ENCODE results near the gene NFYB. TPM values are rescaled to one million over a fixed set of nuclear protein-coding genes. Genes with fewer than 3 reads are reported as not detected.

The NFYB gene
- total and polyA plus RNA-seq, 9 of the 15 experiments (the other 6 are each of a cell fraction or from before 2014, with no cell fraction given), result 14.5 to 51.5 (median 32.3) TPM

GRCh38 chr12:104137902-104138796 is at the start of gene NFYB (continued):
- TF ChIP-seq, protein P1, sequence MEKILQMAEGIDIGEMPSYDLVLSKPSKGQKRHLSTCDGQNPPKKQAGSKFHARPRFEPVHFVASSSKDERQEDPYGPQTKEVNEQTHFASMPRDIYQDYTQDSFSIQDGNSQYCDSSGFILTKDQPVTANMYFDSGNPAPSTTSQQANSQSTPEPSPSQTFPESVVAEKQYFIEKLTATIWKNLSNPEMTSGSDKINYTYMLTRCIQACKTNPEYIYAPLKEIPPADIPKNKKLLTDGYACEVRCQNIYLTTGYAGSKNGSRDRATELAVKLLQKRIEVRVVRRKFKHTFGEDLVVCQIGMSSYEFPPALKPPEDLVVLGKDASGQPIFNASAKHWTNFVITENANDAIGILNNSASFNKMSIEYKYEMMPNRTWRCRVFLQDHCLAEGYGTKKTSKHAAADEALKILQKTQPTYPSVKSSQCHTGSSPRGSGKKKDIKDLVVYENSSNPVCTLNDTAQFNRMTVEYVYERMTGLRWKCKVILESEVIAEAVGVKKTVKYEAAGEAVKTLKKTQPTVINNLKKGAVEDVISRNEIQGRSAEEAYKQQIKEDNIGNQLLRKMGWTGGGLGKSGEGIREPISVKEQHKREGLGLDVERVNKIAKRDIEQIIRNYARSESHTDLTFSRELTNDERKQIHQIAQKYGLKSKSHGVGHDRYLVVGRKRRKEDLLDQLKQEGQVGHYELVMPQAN (IDR thresholded peaks at IDR 0.05; ENCODE audit: borderline replicate concordance), result no peak
- TF ChIP-seq BCLAF1 (IDR thresholded peaks at IDR 0.05; ENCODE audit: borderline replicate concordance in 1 of 2, control insufficient read depth in 1 of 2, low read depth in 2 of 2, low read length in 1 of 2) (no peak), STAT6 (CRISPR knock-in tag; IDR thresholded peaks at IDR 0.05) (no peak), NFXL1 (CRISPR knock-in tag; IDR thresholded peaks at IDR 0.05) (no peak), ESRRA (IDR thresholded peaks at IDR 0.05; ENCODE audit: borderline replicate concordance, low read depth) (no peak), ESRRB (CRISPR knock-in tag; IDR thresholded peaks at IDR 0.05; ENCODE audit: borderline replicate concordance) (no peak), ZNF354B (CRISPR knock-in tag; IDR thresholded peaks at IDR 0.05) (no peak), ZNF75A (CRISPR knock-in tag; IDR thresholded peaks at IDR 0.05) (no peak), ZNF696 (CRISPR knock-in tag; conservative IDR thresholded peaks at IDR 0.05) (no peak), PCBP1 (IDR thresholded peaks at IDR 0.05; ENCODE audit: low read depth, low read length, poor library complexity, severe bottlenecking) (no peak)
- TF ChIP-seq, protein P2, sequence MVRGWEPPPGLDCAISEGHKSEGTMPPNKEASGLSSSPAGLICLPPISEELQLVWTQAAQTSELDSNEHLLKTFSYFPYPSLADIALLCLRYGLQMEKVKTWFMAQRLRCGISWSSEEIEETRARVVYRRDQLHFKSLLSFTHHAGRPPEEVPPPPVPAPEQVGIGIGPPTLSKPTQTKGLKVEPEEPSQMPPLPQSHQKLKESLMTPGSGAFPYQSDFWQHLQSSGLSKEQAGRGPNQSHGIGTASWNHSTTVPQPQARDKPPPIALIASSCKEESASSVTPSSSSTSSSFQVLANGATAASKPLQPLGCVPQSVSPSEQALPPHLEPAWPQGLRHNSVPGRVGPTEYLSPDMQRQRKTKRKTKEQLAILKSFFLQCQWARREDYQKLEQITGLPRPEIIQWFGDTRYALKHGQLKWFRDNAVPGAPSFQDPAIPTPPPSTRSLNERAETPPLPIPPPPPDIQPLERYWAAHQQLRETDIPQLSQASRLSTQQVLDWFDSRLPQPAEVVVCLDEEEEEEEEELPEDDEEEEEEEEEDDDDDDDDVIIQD (CRISPR knock-in tag; IDR thresholded peaks at IDR 0.05), result no peak
- TF ChIP-seq, protein P3, sequence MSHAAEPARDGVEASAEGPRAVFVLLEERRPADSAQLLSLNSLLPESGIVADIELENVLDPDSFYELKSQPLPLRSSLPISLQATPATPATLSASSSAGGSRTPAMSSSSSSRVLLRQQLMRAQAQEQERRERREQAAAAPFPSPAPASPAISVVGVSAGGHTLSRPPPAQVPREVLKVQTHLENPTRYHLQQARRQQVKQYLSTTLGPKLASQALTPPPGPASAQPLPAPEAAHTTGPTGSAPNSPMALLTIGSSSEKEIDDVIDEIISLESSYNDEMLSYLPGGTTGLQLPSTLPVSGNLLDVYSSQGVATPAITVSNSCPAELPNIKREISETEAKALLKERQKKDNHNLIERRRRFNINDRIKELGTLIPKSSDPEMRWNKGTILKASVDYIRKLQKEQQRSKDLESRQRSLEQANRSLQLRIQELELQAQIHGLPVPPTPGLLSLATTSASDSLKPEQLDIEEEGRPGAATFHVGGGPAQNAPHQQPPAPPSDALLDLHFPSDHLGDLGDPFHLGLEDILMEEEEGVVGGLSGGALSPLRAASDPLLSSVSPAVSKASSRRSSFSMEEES (CRISPR knock-in tag; IDR thresholded peaks at IDR 0.05), result no peak
- TF ChIP-seq, protein P4, sequence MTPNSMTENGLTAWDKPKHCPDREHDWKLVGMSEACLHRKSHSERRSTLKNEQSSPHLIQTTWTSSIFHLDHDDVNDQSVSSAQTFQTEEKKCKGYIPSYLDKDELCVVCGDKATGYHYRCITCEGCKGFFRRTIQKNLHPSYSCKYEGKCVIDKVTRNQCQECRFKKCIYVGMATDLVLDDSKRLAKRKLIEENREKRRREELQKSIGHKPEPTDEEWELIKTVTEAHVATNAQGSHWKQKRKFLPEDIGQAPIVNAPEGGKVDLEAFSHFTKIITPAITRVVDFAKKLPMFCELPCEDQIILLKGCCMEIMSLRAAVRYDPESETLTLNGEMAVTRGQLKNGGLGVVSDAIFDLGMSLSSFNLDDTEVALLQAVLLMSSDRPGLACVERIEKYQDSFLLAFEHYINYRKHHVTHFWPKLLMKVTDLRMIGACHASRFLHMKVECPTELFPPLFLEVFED (CRISPR knock-in tag; conservative IDR thresholded peaks at IDR 0.05), result no peak

Data from K562 (cell line).